Suprapubic skin (tissue), 4 donors: ENCODE measurements around the gene SH3PXD2B. TPM values are rescaled to one million over a fixed set of nuclear protein-coding genes. Genes with fewer than 3 reads are reported as not detected.
A peak's percentile ranks its signal among the peaks of the same experiment; 100 is the strongest.

ENCODE experiments used
- DNase-seq, 2 donors: peaks; one replicate each; pipeline ENCODE4 v3.0.0-alpha.2; 2019; ENCODE audit warnings: low spot score in 2 of 2
- H3K27ac ChIP-seq: fragments of 200-600 bp; sonication (generic); one replicate; pipeline ENCODE4 v1.5.1; 2019
- H3K27me3 ChIP-seq: fragments of 200-600 bp; sonication (generic); one replicate; pipeline ENCODE4 v1.5.1; 2019
- H3K36me3 ChIP-seq: fragments of 200-600 bp; sonication (generic); one replicate; pipeline ENCODE4 v1.5.1; 2019
- H3K4me1 ChIP-seq: fragments of 200-600 bp; sonication (generic); one replicate; pipeline ENCODE4 v1.5.1; 2019
- H3K4me3 ChIP-seq: fragments of 200-600 bp; sonication (generic); one replicate; pipeline ENCODE4 v1.5.1; 2019; ENCODE audit warnings: mild to moderate bottlenecking
- H3K9me3 ChIP-seq: fragments of 200-600 bp; sonication (generic); one replicate; pipeline ENCODE4 v1.5.1; 2019
- CTCF ChIP-seq, 2 donors: fragments of 200-600 bp in 1 of 2; fragments of 450-650 bp in 1 of 2; sonication (generic) in 1 of 2; IDR thresholded peaks; one replicate each; pipeline ENCODE4 v1.5.1; 2016 to 2019; ENCODE audit warnings: antibody characterized with exemption in 2 of 2, mild to moderate bottlenecking in 1 of 2, moderate library complexity in 1 of 2
- EP300 ChIP-seq: sonication (generic); formaldehyde crosslinking; IDR thresholded peaks from one replicate; pipeline ENCODE4 v1.6.1; 2017; ENCODE audit warnings: antibody characterized with exemption
- POLR2A ChIP-seq, 2 donors: fragments of 450-650 bp; IDR thresholded peaks; one replicate each; pipeline ENCODE4 v1.6.1; 2017; ENCODE audit warnings: antibody characterized with exemption in 2 of 2, mild to moderate bottlenecking in 2 of 2, moderate library complexity in 2 of 2
- POLR2AphosphoS5 ChIP-seq, 3 donors: sonication (generic); formaldehyde crosslinking; IDR thresholded peaks; one replicate each; pipeline ENCODE4 v1.6.1; 2017; ENCODE audit warnings: antibody characterized with exemption in 3 of 3
- WGBS: methylation state at CpG from one replicate; pipeline ENCODE4 v1.1.5; 2018; 5-methylcytosine and 5-hydroxymethylcytosine counted together
- total RNA-seq, 4 donors: library from RNA; depleted of rRNA; stranded (reverse); fragments of >200 nt; gene quantifications; one replicate each; pipeline ENCODE4 v1.1.0, GENCODE V29; 2016

The SH3PXD2B gene
- total RNA-seq, 4 donors from 2014 or later: 29.1 to 42.1 (median 31.3) TPM

- H3K9me3 ChIP-seq: peaks cover 3% of the 10 kb centered on the region
- DNase-seq: no peak
- TF ChIP-seq POLR2A (IDR thresholded peaks at IDR 0.05): no peak
- no peak for TF ChIP-seq EP300
- no peak for TF ChIP-seq CTCF (IDR thresholded peaks at IDR 0.05)
- no peak for TF ChIP-seq POLR2AphosphoS5 (IDR thresholded peaks at IDR 0.05)
- no peaks in the 10 kb centered on the region for H3K36me3 ChIP-seq
- H3K4me1 ChIP-seq: peaks cover 21% of the 10 kb centered on the region
- H3K4me3 ChIP-seq: no peak overlapping the region
- H3K27me3 ChIP-seq: no peaks in the 10 kb centered on the region
- WGBS: 86% methylated on average over 9 of the region's 9 CpGs
- H3K27ac ChIP-seq: no peak overlapping the region
These were observed 4.9 kb upstream of the SH3PXD2B start for GRCh38 chr5:172458976-172459782.

- H3K4me3 ChIP-seq: no peak overlapping the region
- no peak for TF ChIP-seq POLR2A (IDR thresholded peaks at IDR 0.05)
- H3K36me3 ChIP-seq: no peaks in the 10 kb centered on the region
- WGBS: 60% methylated on average over 10 of the region's 10 CpGs
- H3K9me3 ChIP-seq: no peaks in the 10 kb centered on the region
- no peaks in the 10 kb centered on the region for H3K27me3 ChIP-seq
- H3K27ac ChIP-seq: no peak overlapping the region
- peaks cover 41% of the 10 kb centered on the region for H3K4me1 ChIP-seq
- no peak for DNase-seq
These were observed 1.9 kb upstream of the SH3PXD2B start for GRCh38 chr5:172456076-172456722.

- Histone ChIP-seq H3K27me3 (no peaks in the 10 kb centered on the region), H3K9me3 (no peaks in the 10 kb centered on the region), H3K27ac (peak overlapping the region; percentile 61), H3K36me3 (no peaks in the 10 kb centered on the region), H3K4me1 (peaks cover 46% of the 10 kb centered on the region), H3K4me3 (no peak overlapping the region)
- peak in 1 of 2 donors; percentile 79 for DNase-seq
- 56% methylated on average over 13 of the region's 13 CpGs for WGBS
- TF ChIP-seq CTCF (IDR thresholded peaks at IDR 0.05) (no peak), POLR2A (IDR thresholded peaks at IDR 0.05) (no peak), EP300 (no peak), POLR2AphosphoS5 (IDR thresholded peaks at IDR 0.05) (no peak)
These were observed 1.3 kb upstream of the SH3PXD2B start for GRCh38 chr5:172455511-172456061.

GRCh38 chr5:172455087-172455381 is 709 bp upstream of the SH3PXD2B start:
- Histone ChIP-seq H3K36me3 (no peaks in the 10 kb centered on the region), H3K27ac (peak overlapping the region; percentile 61), H3K4me1 (peaks cover 48% of the 10 kb centered on the region), H3K9me3 (no peaks in the 10 kb centered on the region), H3K4me3 (peak overlapping the region; percentile 94), H3K27me3 (no peaks in the 10 kb centered on the region)
- no peak for DNase-seq
- 66% methylated on average over 8 of the region's 8 CpGs for WGBS
- peak in 1 of 2 donors; percentile 6 for TF ChIP-seq CTCF (IDR thresholded peaks at IDR 0.05)
- no peak for TF ChIP-seq POLR2AphosphoS5 (IDR thresholded peaks at IDR 0.05)

GRCh38 chr5:172453986-172454357 is 353 bp downstream of the SH3PXD2B start:
- Histone ChIP-seq H3K27ac (peak overlapping the region; percentile 95), H3K9me3 (no peaks in the 10 kb centered on the region), H3K27me3 (no peaks in the 10 kb centered on the region), H3K4me1 (peaks cover 55% of the 10 kb centered on the region), H3K4me3 (peak overlapping the region; percentile 94), H3K36me3 (no peaks in the 10 kb centered on the region)
- no peak for DNase-seq
- WGBS: under 1% methylated on average over 30 of the region's 35 CpGs
- TF ChIP-seq POLR2A (IDR thresholded peaks at IDR 0.05) (no peak), EP300 (no peak), POLR2AphosphoS5 (IDR thresholded peaks at IDR 0.05) (no peak), CTCF (IDR thresholded peaks at IDR 0.05) (no peak)
